Midbrain (tissue), 1 donor: Measurements from ENCODE around the gene USP1.

Experiments used
- DNase-seq: peaks from one replicate; lab custom pipeline; 2025; lab: John Stamatoyannopoulos, UW

USP1 gene

GRCh38 chr1:62426237-62426636 lies 10.6 kb upstream of the USP1 start:
- no peak for DNase-seq

- DNase-seq = no peak
Observed at GRCh38 chr1:62426794-62427193, 10.1 kb upstream of the USP1 start.

GRCh38 chr1:62428351-62428750 lies 8.5 kb upstream of the USP1 start:
- DNase-seq = no peak

- DNase-seq = no peak
Observed at GRCh38 chr1:62429581-62429980, 7.3 kb upstream of the USP1 start.

- no peak for DNase-seq
Observed at GRCh38 chr1:62433861-62434617, 2.8 kb upstream of the USP1 start.

- DNase-seq = no peak
Observed at GRCh38 chr1:62434618-62435001, 2.2 kb upstream of the USP1 start.

GRCh38 chr1:62435231-62436038 lies 1.4 kb upstream of the USP1 start:
- no peak for DNase-seq

GRCh38 chr1:62436039-62436465 lies 797 bp upstream of the USP1 start:
- DNase-seq = peak; percentile 99

- peak; percentile 32 for DNase-seq
Observed at GRCh38 chr1:62437273-62437940, 558 bp downstream of the USP1 start.

- DNase-seq = no peak
Observed at GRCh38 chr1:62438163-62438562, 1.3 kb downstream of the USP1 start.

GRCh38 chr1:62439652-62440371 lies 3.0 kb downstream of the USP1 start:
- DNase-seq = no peak

GRCh38 chr1:62444701-62445100 lies 7.9 kb downstream of the USP1 start:
- DNase-seq = no peak

- no peak for DNase-seq
Observed at GRCh38 chr1:62448221-62448933, 11.5 kb downstream of the USP1 start.

- no peak for DNase-seq
Observed at GRCh38 chr1:62450301-62450700, 13.5 kb downstream of the USP1 start.

- DNase-seq = no peak
Observed at GRCh38 chr1:62452951-62453350, 16.1 kb downstream of the USP1 start.

GRCh38 chr1:62457955-62458354 lies 21.1 kb downstream of the USP1 start:
- no peak for DNase-seq

GRCh38 chr1:62462370-62462769 lies 25.5 kb downstream of the USP1 start:
- no peak for DNase-seq

- no peak for DNase-seq
Observed at GRCh38 chr1:62467092-62467491, 30.2 kb downstream of the USP1 start.

- no peak for DNase-seq
Observed at GRCh38 chr1:62476525-62477219, 39.8 kb downstream of the USP1 start.

- no peak for DNase-seq
Observed at GRCh38 chr1:62481681-62482080, 44.8 kb downstream of the USP1 start.
